RWPE1 (cell line): Measurements from ENCODE around the gene FAM20A.

Source experiments
- CTCF ChIA-PET: fragments of 350-600 bp; sonication (Branson Sonifier 250); formaldehyde crosslinking; extraction: SDS; loops from one replicate; lab custom pipeline; 2021; lab: Yijun Ruan, JAX
- POLR2A ChIA-PET: fragments of 400-600 bp; formaldehyde crosslinking; extraction: SDS; loops from one replicate; lab custom pipeline; 2020; ENCODE audit warnings: antibody characterized with exemption; ENCODE audit not compliant: low non-redundant PET; lab: Yijun Ruan, JAX
- DNase-seq: peaks from one replicate; pipeline ENCODE4 v3.0.0; 2012; ENCODE audit warnings: low spot score
- H3K27ac ChIP-seq: fragments of 450-650 bp; 2 replicates; pipeline ENCODE4 v1.5.1; 2017
- CTCF ChIP-seq: fragments of 450-650 bp; conservative IDR thresholded peaks from 2 replicates; pipeline ENCODE4 v1.5.1; 2017; ENCODE audit warnings: low read depth, mild to moderate bottlenecking

FAM20A gene

DNA sequence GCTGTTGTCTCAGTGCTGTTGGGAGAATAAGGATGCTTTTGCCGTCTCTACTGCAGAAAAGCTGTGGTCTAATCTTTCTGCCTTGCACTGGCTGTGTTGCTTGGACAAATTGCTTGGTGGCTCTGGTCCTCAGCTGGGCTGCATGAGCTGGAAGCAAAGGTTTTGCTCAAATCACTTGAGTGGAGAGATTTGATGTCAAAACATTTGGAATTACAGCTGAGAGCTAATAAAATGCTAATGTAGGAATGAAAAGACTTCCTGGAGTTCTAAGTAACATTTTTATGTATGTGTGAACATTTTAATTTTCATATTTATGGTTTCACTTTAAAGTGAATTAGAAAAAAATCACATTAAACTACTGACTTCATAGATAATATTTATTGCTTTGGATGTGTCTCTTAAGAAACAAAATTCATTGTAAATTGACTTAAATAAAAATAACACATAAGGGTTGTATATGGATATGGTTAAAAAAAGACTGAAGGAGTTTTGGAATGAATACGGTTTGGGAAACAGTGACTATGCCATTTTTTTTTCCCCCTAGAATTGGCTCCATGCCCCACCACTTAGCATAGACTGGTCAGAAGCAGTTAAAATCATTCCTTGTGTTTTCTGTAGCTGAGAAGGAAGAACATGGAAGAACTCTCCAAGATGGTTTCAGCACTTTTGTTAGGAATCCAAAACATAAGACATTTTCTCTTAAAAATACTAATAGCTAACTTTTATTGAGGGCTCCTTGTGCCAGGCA lies 39.2 kb upstream of the FAM20A start:
- CTCF ChIA-PET, result interaction anchor here (0.6 to 1.3 kb wide), 2 partner anchors 9 to 685 kb away, joined by 3 read pairs; no protein-coding TSS in a partner anchor
- TF ChIP-seq CTCF, result no peak
- POLR2A ChIA-PET, result no interaction called here
- H3K27ac ChIP-seq, result no peak overlapping the region
- no peak for DNase-seq

GRCh38 chr17:68634345-68634876 lies 33.2 kb upstream of the FAM20A start:
- H3K27ac ChIP-seq, result no peak overlapping the region
- POLR2A ChIA-PET, result no interaction called here
- CTCF ChIA-PET, result no interaction called here
- no peak for TF ChIP-seq CTCF
- no peak for DNase-seq

GRCh38 chr17:68628576-68628957 lies 27.4 kb upstream of the FAM20A start:
- POLR2A ChIA-PET, result no interaction called here
- CTCF ChIA-PET, result interaction anchor here (0.7 to 1.5 kb wide), 2 partner anchors 12 to 15 kb away, joined by 3 to 7 read pairs; no protein-coding TSS in a partner anchor
- DNase-seq, result no peak
- H3K27ac ChIP-seq, result no peak overlapping the region
- TF ChIP-seq CTCF, result no peak

GRCh38 chr17:68627956-68628575 lies 26.9 kb upstream of the FAM20A start:
- CTCF ChIA-PET, result interaction anchor here (1.5 kb wide), 1 partner anchor 14 kb away, joined by 7 read pairs; no protein-coding TSS in a partner anchor
- TF ChIP-seq CTCF, result no peak
- POLR2A ChIA-PET, result no interaction called here
- peak; percentile 10 for DNase-seq
- H3K27ac ChIP-seq, result no peak overlapping the region

DNA sequence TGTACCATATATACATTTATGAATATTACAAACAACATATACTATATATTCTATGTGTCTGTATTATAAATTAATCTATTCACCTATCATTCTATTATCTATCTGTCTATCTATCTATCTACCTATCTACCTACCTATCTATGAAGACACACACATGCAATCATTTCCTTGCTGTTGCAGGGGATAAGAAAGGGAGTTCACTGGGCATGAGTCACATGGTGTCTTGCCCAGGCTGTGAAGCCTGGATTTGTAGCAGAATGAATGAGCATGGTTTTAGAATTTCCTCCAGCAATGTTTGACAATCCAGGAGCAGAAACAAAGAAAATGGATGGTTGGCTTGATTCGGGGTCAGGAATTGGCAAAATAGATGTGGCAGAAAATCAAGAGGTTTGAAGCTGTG lies 23.2 kb upstream of the FAM20A start:
- ChIA-PET CTCF (interaction anchor here (1.2 kb wide), 1 partner anchor 10 kb away, joined by 10 read pairs; no protein-coding TSS in a partner anchor), POLR2A (no interaction called here)
- TF ChIP-seq CTCF, result no peak
- peak; percentile 4 for DNase-seq
- H3K27ac ChIP-seq, result no peak overlapping the region

- TF ChIP-seq CTCF, result no peak
- DNase-seq, result no peak
- H3K27ac ChIP-seq, result no peak overlapping the region
- POLR2A ChIA-PET, result no interaction called here
- CTCF ChIA-PET, result no interaction called here
Observed at GRCh38 chr17:68623811-68624210, 22.6 kb upstream of the FAM20A start.
